Tibial artery (tissue), 4 donors: ENCODE data around the gene CCSER1.
"Not testable (repeated sequence)": the region's sequence is repeated elsewhere in the genome, so short reads cannot be mapped to it uniquely, and the experiment has no call there.

Source experiments
- DNase-seq, 2 donors: peaks; one replicate each; pipeline ENCODE4 v3.0.0-alpha.2; 2019
- H3K27ac ChIP-seq, 2 donors: fragments of 200-600 bp; sonication (generic) in 1 of 2; 1 replicate in 1 of 2; 2 replicates in 1 of 2; pipeline ENCODE4 v1.5.1; 2018 to 2019; ENCODE audit warnings: mild to moderate bottlenecking in 1 of 2
- H3K27me3 ChIP-seq, 2 donors: fragments of 200-600 bp; sonication (generic) in 1 of 2; one replicate each; pipeline versions ENCODE4 v1.5.1 to v1.6.0; 2016 to 2019
- H3K36me3 ChIP-seq, 3 donors: fragments of 200-600 bp; sonication (generic) in 2 of 3; one replicate each; pipeline ENCODE4 v1.5.1; 2016 to 2019; ENCODE audit warnings: mild to moderate bottlenecking in 2 of 3
- H3K4me1 ChIP-seq, 4 donors: fragments of 200-600 bp; sonication (generic) in 2 of 4; 1 replicate in 3 of 4; 2 replicates in 1 of 4; pipeline ENCODE4 v1.5.1; 2016 to 2019
- H3K4me3 ChIP-seq, 2 donors: fragments of 200-600 bp; sonication (generic) in 1 of 2; 1 replicate in 1 of 2; 2 replicates in 1 of 2; pipeline ENCODE4 v1.5.1; 2018 to 2019; ENCODE audit warnings: mild to moderate bottlenecking in 2 of 2
- H3K9me3 ChIP-seq, 3 donors: fragments of 200-600 bp; sonication (generic) in 1 of 3; one replicate each; pipeline ENCODE4 v1.5.1; 2016 to 2019
- CTCF ChIP-seq, 2 experiments: fragments of 200-600 bp in 1 of 2; fragments of 450-650 bp in 1 of 2; IDR thresholded peaks; one replicate each; pipeline ENCODE4 v1.5.1; 2017 to 2019; ENCODE audit warnings: antibody characterized with exemption in 2 of 2, mild to moderate bottlenecking in 1 of 2, moderate library complexity in 1 of 2
- intact Hi-C: fragments of 100-400 bp; cut with DNase I; formaldehyde crosslinking; loops from one replicate; pipeline ENCODE4 v1.15.0; 2023; ENCODE audit warnings: low total_unique reads

Gene CCSER1

DNA sequence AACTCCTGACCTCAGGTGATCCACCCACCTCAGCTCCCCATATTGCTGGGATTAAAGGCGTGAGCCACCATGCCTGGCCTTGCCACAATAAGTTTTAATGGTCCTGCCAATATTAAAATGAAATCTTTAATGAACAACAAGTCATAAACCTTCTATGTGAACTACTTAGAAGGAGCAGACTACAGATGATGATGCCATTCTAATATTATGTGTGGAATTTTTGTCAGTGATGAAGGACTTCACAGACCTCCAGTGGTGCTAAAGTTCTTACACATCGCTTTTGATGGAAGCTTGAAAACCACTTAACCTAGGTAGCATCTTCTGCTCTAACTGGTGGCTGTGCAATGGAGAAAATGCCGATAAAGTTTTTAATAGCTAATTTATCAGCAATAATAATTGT, 331.4 kb downstream of the CCSER1 start:
- Histone ChIP-seq H3K27ac (no peak overlapping the region), H3K36me3 (no peaks in the 10 kb centered on the region), H3K9me3 (peaks cover 0 to 12% (median 0%) of the 10 kb centered on the region in 3 donors), H3K4me1 (no peaks in the 10 kb centered on the region), H3K27me3 (no peaks in the 10 kb centered on the region), H3K4me3 (no peak overlapping the region)
- no peak for TF ChIP-seq CTCF (IDR thresholded peaks at IDR 0.05)
- DNase-seq = no peak
- intact Hi-C loops = no loop called here

GRCh38 chr4:90474484-90474883, 347.3 kb downstream of the CCSER1 start:
- H3K9me3 ChIP-seq = no peaks in the 10 kb centered on the region
- TF ChIP-seq CTCF (IDR thresholded peaks at IDR 0.05) = no peak
- H3K27me3 ChIP-seq = no peaks in the 10 kb centered on the region
- no peak overlapping the region for H3K4me3 ChIP-seq
- H3K4me1 ChIP-seq = no peaks in the 10 kb centered on the region
- no peaks in the 10 kb centered on the region for H3K36me3 ChIP-seq
- intact Hi-C loops = no loop called here
- no peak overlapping the region for H3K27ac ChIP-seq
- no peak for DNase-seq

GRCh38 chr4:90476019-90476418, 348.8 kb downstream of the CCSER1 start:
- Histone ChIP-seq H3K9me3 (no peaks in the 10 kb centered on the region), H3K36me3 (no peaks in the 10 kb centered on the region), H3K27ac (no peak overlapping the region), H3K4me1 (no peaks in the 10 kb centered on the region), H3K27me3 (no peaks in the 10 kb centered on the region), H3K4me3 (no peak overlapping the region)
- intact Hi-C loops = no loop called here
- no peak for TF ChIP-seq CTCF (IDR thresholded peaks at IDR 0.05)
- DNase-seq = no peak

GRCh38 chr4:90476586-90476985, 349.4 kb downstream of the CCSER1 start:
- no peak overlapping the region for H3K4me3 ChIP-seq
- no peak for DNase-seq
- H3K4me1 ChIP-seq = no peaks in the 10 kb centered on the region
- H3K27ac ChIP-seq = no peak overlapping the region
- no peaks in the 10 kb centered on the region for H3K36me3 ChIP-seq
- no peak for TF ChIP-seq CTCF (IDR thresholded peaks at IDR 0.05)
- intact Hi-C loops = no loop called here
- no peaks in the 10 kb centered on the region for H3K27me3 ChIP-seq
- H3K9me3 ChIP-seq = no peaks in the 10 kb centered on the region

- intact Hi-C loops, H3K4me3 ChIP-seq, H3K36me3 ChIP-seq, H3K9me3 ChIP-seq, H3K27me3 ChIP-seq, H3K4me1 ChIP-seq, H3K27ac ChIP-seq, DNase-seq: not testable (repeated sequence)
Observed at GRCh38 chr4:90484894-90485293, 357.7 kb downstream of the CCSER1 start.

- DNase-seq = no peak
- no peaks in the 10 kb centered on the region for H3K9me3 ChIP-seq
- no peak overlapping the region for H3K27ac ChIP-seq
- intact Hi-C loops = no loop called here
- no peaks in the 10 kb centered on the region for H3K27me3 ChIP-seq
- no peaks in the 10 kb centered on the region for H3K4me1 ChIP-seq
- no peak for TF ChIP-seq CTCF (IDR thresholded peaks at IDR 0.05)
- no peak overlapping the region for H3K4me3 ChIP-seq
- no peaks in the 10 kb centered on the region for H3K36me3 ChIP-seq
Observed at GRCh38 chr4:90486346-90486745, 359.2 kb downstream of the CCSER1 start.
